HG02852 (cell line): ENCODE data around the gene ZYG11B.
"Not testable (repeated sequence)": the region's sequence is repeated elsewhere in the genome, so short reads cannot be mapped to it uniquely, and the experiment has no call there.

Experiments used
- ATAC-seq: cut with Tn5 transposase; IDR thresholded peaks from one replicate; pipeline ENCODE4 v1.9.1; 2021; ENCODE audit warnings: mild to moderate bottlenecking, moderate library complexity; ENCODE audit not compliant: unreplicated experiment

The ZYG11B gene

GRCh38 chr1:52706941-52707926 is 19.0 kb upstream of the ZYG11B start:
- ATAC-seq: no peak

- ATAC-seq: no peak
Measured at GRCh38 chr1:52707927-52708655, 18.2 kb upstream of the ZYG11B start.

GRCh38 chr1:52709016-52709415 is 17.2 kb upstream of the ZYG11B start:
- no peak for ATAC-seq

GRCh38 chr1:52713590-52713989 is 12.7 kb upstream of the ZYG11B start:
- ATAC-seq: no peak

- not testable (repeated sequence) for ATAC-seq
Measured at GRCh38 chr1:52715296-52715695, 11.0 kb upstream of the ZYG11B start.

GRCh38 chr1:52723260-52723659 is 3.0 kb upstream of the ZYG11B start:
- no peak for ATAC-seq

GRCh38 chr1:52725903-52726264 is 369 bp upstream of the ZYG11B start:
- no peak for ATAC-seq

- ATAC-seq: no peak
Measured at GRCh38 chr1:52727114-52727586, 897 bp downstream of the ZYG11B start.

- ATAC-seq: no peak
Measured at GRCh38 chr1:52727956-52728656, 1.9 kb downstream of the ZYG11B start.

GRCh38 chr1:52733368-52733767 is 7.1 kb downstream of the ZYG11B start:
- no peak for ATAC-seq

GRCh38 chr1:52735371-52735770 is 9.1 kb downstream of the ZYG11B start:
- ATAC-seq: not testable (repeated sequence)

GRCh38 chr1:52738148-52738547 is 11.9 kb downstream of the ZYG11B start:
- ATAC-seq: no peak

GRCh38 chr1:52738893-52739292 is 12.6 kb downstream of the ZYG11B start:
- ATAC-seq: no peak

- ATAC-seq: no peak
Measured at GRCh38 chr1:52739699-52740467, 13.6 kb downstream of the ZYG11B start.

GRCh38 chr1:52741259-52741658 is 15.0 kb downstream of the ZYG11B start:
- no peak for ATAC-seq

GRCh38 chr1:52746189-52746588 is 19.9 kb downstream of the ZYG11B start:
- ATAC-seq: no peak

GRCh38 chr1:52747450-52747849 is 21.2 kb downstream of the ZYG11B start:
- no peak for ATAC-seq

- ATAC-seq: no peak
Measured at GRCh38 chr1:52748119-52748518, 21.9 kb downstream of the ZYG11B start.

- not testable (repeated sequence) for ATAC-seq
Measured at GRCh38 chr1:52749496-52749895, 23.2 kb downstream of the ZYG11B start.

- not testable (repeated sequence) for ATAC-seq
Measured at GRCh38 chr1:52750139-52750538, 23.9 kb downstream of the ZYG11B start.
